Renal cortex interstitium (tissue), 11 donors: Measurements from ENCODE around the gene ECEL1. TPM values are rescaled to one million over a fixed set of nuclear protein-coding genes. Genes with fewer than 3 reads are reported as not detected.

ENCODE experiments used
- DNase-seq, 11 donors: peaks; one replicate each; pipeline ENCODE4 v3.0.0-alpha.2; 2013; ENCODE audit warnings: low read depth in 9 of 11, low spot score in 4 of 11; ENCODE audit errors: extremely low read depth in 1 of 11
- polyA plus RNA-seq, 3 donors: library from polyadenylated mRNA; unstranded; fragments of 120-200 nt; gene quantifications; one replicate each; pipeline ENCODE4 v1.2.1, GENCODE V29; 2013; ENCODE audit not compliant: insufficient read length in 3 of 3

ECEL1 gene
- polyA plus RNA-seq, 3 donors: 13.8 to 27.8 (median 21.4) TPM

DNA sequence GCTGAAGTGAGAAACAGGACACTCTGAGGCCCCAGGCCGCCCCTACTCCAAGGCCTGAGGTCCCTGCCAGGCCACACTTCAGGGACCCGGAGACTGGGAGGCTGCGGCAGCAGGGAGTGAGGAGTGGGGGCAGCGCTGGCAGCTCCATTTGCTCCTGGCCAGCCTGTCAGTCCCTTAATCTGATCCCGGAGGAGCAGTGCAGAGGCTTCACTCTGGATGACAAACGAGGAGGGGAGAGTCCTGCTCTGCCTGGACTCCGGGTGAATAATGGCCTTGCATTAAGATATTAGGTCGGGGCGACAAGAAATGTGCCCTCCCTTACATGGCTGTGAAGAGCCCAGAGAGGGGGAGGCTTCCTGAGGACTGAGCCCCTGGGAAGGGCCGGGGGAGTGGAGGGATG, 18.2 kb upstream of the ECEL1 start:
- peak in 4 of 11 donors; percentile 54 to 71 (median 66) for DNase-seq

DNA sequence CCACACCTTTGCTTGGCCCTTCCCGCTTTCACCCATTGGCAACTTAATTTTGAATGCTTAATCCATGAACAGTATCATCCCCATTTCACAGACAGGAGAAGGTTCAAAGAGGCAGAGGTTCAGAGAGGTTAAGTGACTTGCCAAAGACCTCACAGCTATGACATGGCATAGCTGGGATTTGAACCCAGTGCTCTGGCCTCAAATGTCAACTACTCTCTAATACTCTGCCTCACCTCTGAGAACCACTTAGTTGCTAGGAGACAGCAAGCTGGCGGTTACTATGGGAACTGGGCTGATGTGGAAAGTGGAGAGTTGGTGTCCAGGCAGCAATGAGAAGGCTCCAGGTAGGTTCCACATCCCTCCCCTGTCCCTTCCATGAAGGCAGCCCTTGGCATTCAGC, 16.8 kb upstream of the ECEL1 start:
- no peak for DNase-seq

DNA sequence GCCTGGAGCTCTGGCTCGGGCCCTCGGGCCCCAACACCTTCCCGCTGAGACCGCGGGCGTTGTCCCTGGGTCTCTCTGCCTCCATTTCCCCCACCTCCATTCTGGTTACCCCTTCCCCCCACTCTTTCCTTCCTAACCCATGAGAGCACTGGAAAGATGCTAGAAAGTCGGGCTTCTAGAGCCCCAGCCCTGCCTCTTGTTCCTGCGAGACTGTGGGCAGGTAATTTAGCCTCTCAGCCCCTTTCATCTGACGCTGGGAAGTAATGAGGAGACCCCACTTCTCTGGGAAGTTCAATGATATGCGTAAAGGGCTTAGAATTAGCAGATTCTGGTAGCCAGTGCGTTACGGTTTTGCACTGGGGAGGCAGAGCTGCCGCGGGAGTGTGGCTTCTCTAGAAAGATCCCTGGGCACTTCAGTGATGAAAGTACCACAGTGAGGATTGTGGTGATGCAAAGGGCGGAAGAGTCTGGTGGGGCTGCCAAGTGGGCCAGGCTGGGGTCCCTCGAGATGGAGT, 16.2 kb upstream of the ECEL1 start:
- DNase-seq: no peak

- no peak for DNase-seq
Measured at GRCh38 chr2:232502911-232503808, 15.5 kb upstream of the ECEL1 start.

- no peak for DNase-seq
Measured at GRCh38 chr2:232502511-232502910, 14.9 kb upstream of the ECEL1 start.

- no peak for DNase-seq
Measured at GRCh38 chr2:232501794-232502390, 14.3 kb upstream of the ECEL1 start.

DNA sequence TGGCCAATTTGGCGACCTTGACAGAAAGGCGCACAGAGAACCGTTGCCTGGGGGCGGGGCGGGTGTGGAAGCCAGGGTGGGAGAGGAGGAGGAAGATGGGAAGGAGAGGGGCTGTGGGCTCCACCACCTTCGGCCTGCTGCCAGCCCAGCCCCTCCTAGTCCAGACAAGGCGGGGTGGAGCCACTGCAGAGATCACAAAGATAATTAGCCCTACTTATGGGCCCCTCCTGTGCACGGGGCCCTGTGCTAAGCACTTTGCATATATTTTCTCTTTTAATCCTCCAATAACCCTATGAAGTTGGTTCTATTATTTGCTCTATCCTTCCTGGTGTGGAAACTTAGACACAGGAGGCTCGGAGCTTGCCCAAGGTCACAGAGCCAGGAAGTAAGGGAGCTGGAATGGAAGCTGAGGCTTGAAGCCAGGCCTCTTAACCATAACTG, 13.7 kb upstream of the ECEL1 start:
- no peak for DNase-seq

GRCh38 chr2:232498452-232498851, 10.8 kb upstream of the ECEL1 start:
- DNase-seq: no peak

- DNase-seq: no peak
Measured at GRCh38 chr2:232497348-232497747, 9.7 kb upstream of the ECEL1 start.

DNA sequence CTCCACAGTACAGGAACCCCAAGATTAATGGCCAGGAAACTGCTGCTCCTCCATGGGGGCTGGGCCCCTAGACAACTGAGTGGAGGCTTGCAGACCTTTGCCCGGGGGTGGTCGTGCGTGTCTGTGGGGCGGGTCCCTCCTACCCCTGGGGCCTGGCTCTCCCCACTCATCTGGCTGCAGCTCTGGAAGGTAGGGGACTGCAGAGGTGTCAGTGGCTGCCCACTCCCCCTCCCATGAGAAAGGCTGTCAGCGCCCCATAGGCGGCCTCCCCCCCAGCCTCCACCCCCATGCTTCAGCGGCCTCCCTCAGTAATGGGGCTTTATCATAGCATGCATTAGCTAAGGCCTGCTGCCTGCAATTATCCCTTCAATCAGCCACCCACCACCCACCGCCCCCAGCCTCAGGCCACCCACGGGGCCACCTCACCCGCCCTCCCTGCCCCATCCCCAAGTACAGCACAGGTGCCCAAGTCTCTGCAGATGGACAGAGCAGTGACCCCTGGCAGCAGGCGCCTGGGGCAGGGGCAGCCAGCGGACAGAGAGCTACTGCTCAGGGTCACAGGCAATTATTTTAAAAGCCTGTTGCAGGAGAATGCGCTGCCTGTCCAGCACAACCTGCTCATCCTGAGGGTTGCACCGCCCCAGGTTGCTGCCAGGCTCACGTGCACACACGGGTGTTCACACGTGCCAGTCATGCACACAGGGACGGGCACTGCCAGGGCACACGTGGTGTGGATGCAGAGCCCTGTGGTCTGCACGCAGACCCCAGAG, 9.1 kb upstream of the ECEL1 start:
- no peak for DNase-seq

DNA sequence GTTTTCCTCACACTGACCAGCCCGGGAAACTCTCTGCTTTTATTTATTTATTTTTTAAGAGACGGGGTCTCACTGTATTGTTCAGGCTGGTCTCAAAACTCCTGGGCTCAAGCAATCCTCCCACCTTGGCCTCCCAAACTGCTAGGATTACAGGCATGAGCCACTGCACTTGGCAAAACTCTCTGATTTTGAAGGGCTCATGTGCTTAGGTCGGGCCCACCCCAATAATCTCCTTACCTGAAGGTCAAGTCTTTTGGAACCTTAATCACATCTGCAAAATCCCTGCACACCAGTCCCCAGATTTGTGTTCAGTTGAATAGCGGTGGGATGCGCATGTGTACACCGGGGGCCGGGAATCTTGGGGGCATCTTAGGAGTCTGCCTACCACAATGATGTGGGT, 7.7 kb upstream of the ECEL1 start:
- no peak for DNase-seq

DNA sequence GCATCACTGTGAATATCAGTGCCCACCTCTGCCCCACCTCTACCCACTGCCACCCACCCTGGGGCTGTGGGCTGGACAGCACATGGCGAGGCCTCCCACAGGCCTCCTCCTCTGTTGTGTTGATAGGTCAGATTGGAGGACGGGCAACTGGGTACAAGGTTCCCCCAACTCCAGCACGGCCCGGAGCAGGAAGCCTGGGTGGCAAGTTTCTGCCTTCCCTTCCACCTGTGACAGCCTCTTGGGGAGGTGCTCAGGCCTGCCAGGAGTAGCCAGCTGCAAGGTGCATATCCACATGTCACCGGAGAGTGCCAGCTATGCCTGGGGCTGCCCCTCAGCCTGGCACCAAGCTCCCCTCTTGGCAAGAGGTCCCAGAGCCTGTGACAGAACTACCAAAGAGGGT, 6.9 kb upstream of the ECEL1 start:
- no peak for DNase-seq

DNA sequence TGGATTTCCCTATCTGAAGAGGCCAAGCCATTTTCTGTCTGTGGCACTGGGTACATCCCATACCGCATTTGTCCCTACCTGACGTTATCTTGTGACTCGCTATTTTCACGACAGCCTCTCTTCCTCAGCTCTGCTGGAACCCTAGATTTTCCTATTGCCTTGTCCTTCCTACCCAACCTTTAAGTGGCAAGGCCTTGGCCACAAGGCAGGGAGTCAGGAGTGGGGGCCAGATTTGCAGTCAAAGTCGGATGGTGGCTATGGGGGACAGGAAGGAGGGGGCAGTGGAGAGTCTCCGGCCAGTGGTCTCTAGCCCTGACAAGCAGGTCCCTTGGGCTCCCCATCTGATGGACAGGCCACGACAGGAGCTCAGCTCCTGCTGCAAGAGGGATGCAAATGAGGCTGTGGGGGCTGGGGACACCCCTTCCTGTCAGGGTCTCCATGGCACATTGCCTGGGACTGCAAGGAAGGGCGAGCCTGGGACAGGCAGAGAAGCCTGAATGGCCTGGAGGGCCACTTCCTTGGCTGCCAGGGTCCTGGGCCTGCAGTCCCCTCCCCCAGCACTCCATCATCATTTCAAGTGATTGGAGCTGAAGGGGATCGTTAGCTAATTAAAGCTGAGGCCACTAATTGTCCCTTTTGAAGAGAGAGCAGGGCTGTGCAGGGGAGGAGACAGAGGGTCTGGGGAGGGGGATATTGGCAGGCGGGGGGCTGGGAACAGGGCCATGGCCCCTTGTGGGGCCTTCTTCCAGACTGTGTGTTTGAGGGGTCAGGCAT, 6.3 kb upstream of the ECEL1 start:
- no peak for DNase-seq

DNA sequence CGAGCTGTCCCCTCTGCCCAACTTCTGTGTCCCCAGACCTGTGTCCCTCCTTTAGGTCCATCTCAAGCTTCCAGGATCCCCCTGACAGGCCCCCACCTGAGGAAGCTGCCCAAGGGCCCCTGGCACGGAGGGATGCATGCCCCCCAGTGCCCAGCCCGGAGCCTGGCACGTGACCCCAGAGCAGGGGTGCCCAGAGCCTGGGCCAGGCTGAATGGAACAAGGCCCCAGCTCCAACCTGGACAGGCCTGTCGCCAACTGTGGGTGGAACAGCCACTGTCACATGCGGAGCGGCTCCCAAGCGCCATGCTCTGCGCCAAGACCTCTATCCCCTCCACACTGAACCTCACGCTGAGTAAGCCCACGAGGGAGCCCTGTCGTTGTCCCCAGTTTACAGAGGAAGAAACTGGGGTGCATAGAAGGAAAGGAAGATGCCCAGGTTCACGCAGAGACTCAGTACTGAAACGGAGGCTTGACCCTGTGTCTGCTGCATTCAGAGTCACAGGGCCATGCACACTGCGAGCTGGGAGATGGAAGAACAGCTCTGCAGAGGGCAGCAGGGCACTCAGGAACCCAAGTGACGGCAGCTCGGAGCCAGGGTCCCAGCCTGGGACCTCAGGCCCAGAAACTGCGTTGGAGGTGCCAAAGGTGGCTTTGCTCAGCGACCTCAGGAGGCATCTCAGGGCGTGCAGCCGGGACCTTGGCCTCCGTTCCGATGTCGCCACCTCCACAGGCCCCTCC, 5.5 kb upstream of the ECEL1 start:
- no peak for DNase-seq

GRCh38 chr2:232492236-232492848, 4.7 kb upstream of the ECEL1 start:
- DNase-seq: no peak

GRCh38 chr2:232491139-232491780, 3.6 kb upstream of the ECEL1 start:
- DNase-seq: no peak
